Measurements from ENCODE around the gene RBM20. TPM values are rescaled to one million over a fixed set of nuclear protein-coding genes. Genes with fewer than 3 reads are reported as not detected.

Gene RBM20
- total RNA-seq, 1 experiment from 2014 or later: 0.17 TPM

DNA sequence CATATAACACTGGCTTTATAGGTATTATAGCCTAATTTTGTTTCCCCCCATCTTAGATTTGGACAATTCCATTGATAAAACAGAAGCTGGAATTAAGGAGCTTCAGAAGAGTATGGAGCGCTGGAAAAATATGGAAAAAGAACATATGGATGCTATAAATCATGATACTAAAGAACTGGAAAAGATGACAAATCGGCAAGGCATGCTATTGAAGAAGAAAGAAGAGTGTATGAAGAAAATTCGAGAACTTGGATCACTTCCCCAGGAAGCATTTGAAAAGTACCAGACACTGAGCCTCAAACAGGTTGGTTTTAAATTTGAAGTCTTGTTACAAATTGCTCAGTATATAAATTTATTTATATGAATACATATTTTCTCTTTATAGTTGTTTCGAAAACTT is 42.6 kb upstream of the RBM20 start:
- Histone ChIP-seq H3K23me2 (ENCODE audit: insufficient read length, low read depth, low read length, poor library complexity, severe bottlenecking) (no peaks in the 10 kb centered on the region), H3K18ac (ENCODE audit: insufficient read length, low read depth, low read length) (no peak overlapping the region), H2BK5ac (ENCODE audit: insufficient read length, low read length) (no peak overlapping the region), H3K9ac (ENCODE audit: extremely low read depth, insufficient read length, low read length) (no peak overlapping the region), H3K27ac (ENCODE audit: insufficient read length, low read depth, low read length) (no peak overlapping the region), H3K79me1 (ENCODE audit: insufficient read depth, low read depth, low read length, poor library complexity, severe bottlenecking) (no peaks in the 10 kb centered on the region), H3K23ac (ENCODE audit: insufficient read length, low read depth, low read length) (no peak overlapping the region), H3K4ac (ENCODE audit: low read depth, low read length) (no peak overlapping the region), H3K56ac (ENCODE audit: insufficient read length, low read depth, low read length) (no peak overlapping the region), H2AK5ac (ENCODE audit: insufficient read length, low read length) (no peak overlapping the region), H3K27me3 (ENCODE audit: insufficient read depth, low read length) (no peaks in the 10 kb centered on the region), H4K20me1 (ENCODE audit: control insufficient read depth, insufficient read depth, insufficient read length) (no peaks in the 10 kb centered on the region), H2BK12ac (ENCODE audit: insufficient read length, low read depth, low read length) (no peak overlapping the region), H2BK20ac (ENCODE audit: low read depth, low read length, poor library complexity, severe bottlenecking) (no peak overlapping the region), H3K4me1 (ENCODE audit: insufficient read depth, low read length) (no peaks in the 10 kb centered on the region), H2BK120ac (ENCODE audit: low read depth, low read length, poor library complexity, severe bottlenecking) (no peak overlapping the region), H3K14ac (ENCODE audit: insufficient read depth, low read length) (no peak overlapping the region), H3K9me3 (ENCODE audit: control insufficient read depth, low read depth, low read length) (no peaks in the 10 kb centered on the region), H2AFZ (ENCODE audit: low read length) (no peak overlapping the region), H2BK15ac (ENCODE audit: low read depth, low read length) (no peak overlapping the region), H3K4me2 (ENCODE audit: insufficient read depth, insufficient read length, low read length) (no peak overlapping the region), H4K5ac (ENCODE audit: insufficient read length, low read depth, low read length) (no peak overlapping the region), H3K79me2 (ENCODE audit: insufficient read depth, low read length) (no peaks in the 10 kb centered on the region), H4K91ac (ENCODE audit: insufficient read length, low read depth, low read length) (no peak overlapping the region), H3T11ph (ENCODE audit: low read length) (no peak overlapping the region), H4K8ac (replicated peaks; ENCODE audit: insufficient read length, low read depth, low read length) (no peak overlapping the region)
- Mint-ChIP-seq H3K36me3 (ENCODE audit: insufficient read depth in 1 of 3, low read depth in 3 of 3) (peaks cover 23 to 81% (median 71%) of the 10 kb centered on the region in 3 experiments; a peak in 6 of 7 replicates), H3K27ac (no peak overlapping the region), H3K9me3 (no peaks in the 10 kb centered on the region), H3K4me3 (no peak overlapping the region), H3K27me3 (ENCODE audit: low read depth) (no peaks in the 10 kb centered on the region), H3K4me1 (no peaks in the 10 kb centered on the region)
- no CpG with 5 or more reads among the region's 4 CpGs for WGBS (ENCODE audit: extremely low coverage, insufficient read length, low lambda C conversion rate)
- TF ChIP-seq, protein P1, sequence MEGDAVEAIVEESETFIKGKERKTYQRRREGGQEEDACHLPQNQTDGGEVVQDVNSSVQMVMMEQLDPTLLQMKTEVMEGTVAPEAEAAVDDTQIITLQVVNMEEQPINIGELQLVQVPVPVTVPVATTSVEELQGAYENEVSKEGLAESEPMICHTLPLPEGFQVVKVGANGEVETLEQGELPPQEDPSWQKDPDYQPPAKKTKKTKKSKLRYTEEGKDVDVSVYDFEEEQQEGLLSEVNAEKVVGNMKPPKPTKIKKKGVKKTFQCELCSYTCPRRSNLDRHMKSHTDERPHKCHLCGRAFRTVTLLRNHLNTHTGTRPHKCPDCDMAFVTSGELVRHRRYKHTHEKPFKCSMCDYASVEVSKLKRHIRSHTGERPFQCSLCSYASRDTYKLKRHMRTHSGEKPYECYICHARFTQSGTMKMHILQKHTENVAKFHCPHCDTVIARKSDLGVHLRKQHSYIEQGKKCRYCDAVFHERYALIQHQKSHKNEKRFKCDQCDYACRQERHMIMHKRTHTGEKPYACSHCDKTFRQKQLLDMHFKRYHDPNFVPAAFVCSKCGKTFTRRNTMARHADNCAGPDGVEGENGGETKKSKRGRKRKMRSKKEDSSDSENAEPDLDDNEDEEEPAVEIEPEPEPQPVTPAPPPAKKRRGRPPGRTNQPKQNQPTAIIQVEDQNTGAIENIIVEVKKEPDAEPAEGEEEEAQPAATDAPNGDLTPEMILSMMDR (conservative IDR thresholded peaks at IDR 0.05): no peak
- DNase-seq: no peak
